ENCODE measurements around the gene FAM47E.
"Not testable (repeated sequence)": the region's sequence is repeated elsewhere in the genome, so short reads cannot be mapped to it uniquely, and the experiment has no call there.

The FAM47E gene

GRCh38 chr4:76232681-76233080 is 18.8 kb upstream of the FAM47E start:
- no peak for DNase-seq

GRCh38 chr4:76233083-76233482 is 18.4 kb upstream of the FAM47E start:
- no peak for DNase-seq

GRCh38 chr4:76233529-76233928 is 18.0 kb upstream of the FAM47E start:
- no peak for DNase-seq

- DNase-seq, result no peak
Observed at GRCh38 chr4:76233967-76234678, 17.4 kb upstream of the FAM47E start.

- no peak for DNase-seq
Observed at GRCh38 chr4:76234679-76235044, 16.9 kb upstream of the FAM47E start.

GRCh38 chr4:76235407-76235806 is 16.1 kb upstream of the FAM47E start:
- DNase-seq, result no peak

- DNase-seq, result no peak
Observed at GRCh38 chr4:76235915-76236314, 15.6 kb upstream of the FAM47E start.

- DNase-seq, result no peak
Observed at GRCh38 chr4:76238236-76238635, 13.3 kb upstream of the FAM47E start.

GRCh38 chr4:76238701-76239100 is 12.8 kb upstream of the FAM47E start:
- DNase-seq, result no peak

- no peak for DNase-seq
Observed at GRCh38 chr4:76240236-76240635, 11.3 kb upstream of the FAM47E start.

GRCh38 chr4:76243877-76244276 is 7.6 kb upstream of the FAM47E start:
- not testable (repeated sequence) for DNase-seq

GRCh38 chr4:76246025-76246424 is 5.5 kb upstream of the FAM47E start:
- no peak for DNase-seq

- no peak for DNase-seq
Observed at GRCh38 chr4:76246852-76247251, 4.7 kb upstream of the FAM47E start.

GRCh38 chr4:76250962-76251361 is 559 bp upstream of the FAM47E start:
- DNase-seq, result no peak

GRCh38 chr4:76252271-76252653 is 741 bp downstream of the FAM47E start:
- DNase-seq, result no peak

- no peak for DNase-seq
Observed at GRCh38 chr4:76253511-76253910, 2.0 kb downstream of the FAM47E start.

- DNase-seq, result no peak
Observed at GRCh38 chr4:76256032-76256431, 4.5 kb downstream of the FAM47E start.

- no peak for DNase-seq
Observed at GRCh38 chr4:76256968-76257367, 5.4 kb downstream of the FAM47E start.

- no peak for DNase-seq
Observed at GRCh38 chr4:76257824-76258223, 6.3 kb downstream of the FAM47E start.

GRCh38 chr4:76260571-76260970 is 9.1 kb downstream of the FAM47E start:
- DNase-seq, result no peak

- no peak for DNase-seq
Observed at GRCh38 chr4:76265631-76266218, 14.2 kb downstream of the FAM47E start.

- DNase-seq, result no peak
Observed at GRCh38 chr4:76266627-76267026, 15.1 kb downstream of the FAM47E start.

GRCh38 chr4:76267811-76268210 is 16.3 kb downstream of the FAM47E start:
- DNase-seq, result no peak

GRCh38 chr4:76270244-76271175 is 19.0 kb downstream of the FAM47E start:
- no peak for DNase-seq
